CD4-positive, CD25-positive, alpha-beta regulatory T cell (primary cell): Measurements from ENCODE around the gene RUFY4. TPM values are rescaled to one million over a fixed set of nuclear protein-coding genes. Genes with fewer than 3 reads are reported as not detected.

Experiments used
- ATAC-seq, 2 donors: fragments of 150-1000 bp; cut with Tn5 transposase; one replicate each; pipeline ENCODE4 v1.10.0; 2021; ENCODE audit warnings: low read depth in 2 of 2, moderate number of reproducible peaks in 2 of 2, moderate library complexity in 1 of 2
- DNase-seq, 3 donors: peaks; one replicate each; pipeline versions ENCODE4 v3.0.0 to v3.0.0-alpha.2; 2012 to 2022; ENCODE audit warnings: mixed read lengths in 1 of 3
- H3K27ac ChIP-seq: one replicate; pipeline ENCODE4 v1.7.0; 2013; ENCODE audit warnings: mild to moderate bottlenecking, low read length; ENCODE audit not compliant: insufficient read depth, poor library complexity, severe bottlenecking
- H3K27me3 ChIP-seq: one replicate; pipeline ENCODE4 v1.7.0; 2013; ENCODE audit warnings: low read length; ENCODE audit not compliant: control insufficient read depth, insufficient read depth
- H3K36me3 ChIP-seq: one replicate; pipeline ENCODE4 v1.7.0; 2013; ENCODE audit warnings: mild to moderate bottlenecking, low read length, moderate library complexity; ENCODE audit not compliant: control insufficient read depth, insufficient read depth
- H3K4me1 ChIP-seq: 2 replicates; pipeline ENCODE4 v1.7.0; 2013; ENCODE audit warnings: mild to moderate bottlenecking, low read length; ENCODE audit not compliant: insufficient read depth, control insufficient read depth, poor library complexity, severe bottlenecking
- H3K4me3 ChIP-seq: one replicate; pipeline ENCODE4 v1.7.0; 2013; ENCODE audit warnings: low read depth, mild to moderate bottlenecking, low read length, moderate library complexity
- H3K9me3 ChIP-seq, 2 experiments: 1 replicate in 1 of 2; 2 replicates in 1 of 2; pipeline ENCODE4 v1.7.0; 2013; ENCODE audit warnings: low read length in 2 of 2, mild to moderate bottlenecking in 1 of 2, moderate library complexity in 1 of 2; ENCODE audit not compliant: control insufficient read depth in 2 of 2
- H3K27ac Mint-ChIP-seq, 3 donors: one replicate each; pipeline ENCODE4 v1.8.0; 2020 to 2022; ENCODE audit warnings: mild to moderate bottlenecking in 3 of 3, mixed read lengths in 3 of 3, moderate library complexity in 2 of 3
- H3K27me3 Mint-ChIP-seq: one replicate; pipeline ENCODE4 v1.8.0; 2022; ENCODE audit warnings: mild to moderate bottlenecking, mixed read lengths
- H3K36me3 Mint-ChIP-seq: one replicate; pipeline ENCODE4 v1.8.0; 2020; ENCODE audit warnings: mixed read lengths
- H3K4me1 Mint-ChIP-seq, 4 donors: one replicate each; pipeline ENCODE4 v1.8.0; 2020 to 2022; ENCODE audit warnings: mixed read lengths in 4 of 4, mild to moderate bottlenecking in 1 of 4
- H3K4me3 Mint-ChIP-seq, 4 donors: one replicate each; pipeline ENCODE4 v1.8.0; 2020 to 2022; ENCODE audit warnings: mild to moderate bottlenecking in 4 of 4, mixed read lengths in 4 of 4, moderate library complexity in 3 of 4
- H3K9me3 Mint-ChIP-seq, 7 donors: one replicate each; pipeline ENCODE4 v1.8.0; 2020 to 2022; ENCODE audit warnings: mixed read lengths in 7 of 7, mild to moderate bottlenecking in 3 of 7, moderate library complexity in 2 of 7
- polyA plus RNA-seq, 4 donors: library from polyadenylated mRNA; unstranded; fragments of 300-500 nt; fragmentation: Illumina TruSeq; gene quantifications; one replicate each; pipeline ENCODE4 v1.2.3, GENCODE V29; 2021
- total RNA-seq: library from RNA; stranded (reverse); gene quantifications from one replicate; pipeline ENCODE4 v1.2.3, GENCODE V29; 2022

The RUFY4 gene
- total and polyA plus RNA-seq, 5 donors from 2014 or later, result 0.15 to 2.1 TPM; not detected in 3

DNA sequence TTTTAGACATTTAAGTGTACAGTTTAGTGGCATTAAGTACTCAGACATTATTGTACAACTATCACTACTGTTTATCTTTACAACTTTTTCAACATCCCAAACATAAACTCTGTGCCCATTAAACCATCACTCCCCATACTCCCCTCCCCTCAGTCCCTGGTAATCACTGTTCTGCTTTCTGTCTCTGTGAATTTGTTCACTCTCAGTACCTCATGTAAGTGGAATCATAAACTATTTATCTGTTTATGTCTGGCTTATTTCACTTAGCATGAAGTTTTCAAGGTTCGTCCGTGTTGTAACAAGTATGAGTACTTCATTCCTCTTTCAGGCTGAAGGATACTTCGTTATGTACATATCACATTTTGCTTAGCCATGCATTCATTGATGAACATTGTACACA, 9.8 kb upstream of the RUFY4 start:
- Mint-ChIP-seq H3K36me3 (peaks cover 4% of the 10 kb centered on the region), H3K27me3 (peaks cover 16% of the 10 kb centered on the region), H3K4me3 (no peak overlapping the region), H3K4me1 (no peaks in the 10 kb centered on the region), H3K9me3 (no peaks in the 10 kb centered on the region), H3K27ac (no peak overlapping the region)
- no peaks in the 10 kb centered on the region for H3K36me3 ChIP-seq
- H3K9me3 ChIP-seq, result no peaks in the 10 kb centered on the region
- H3K27ac ChIP-seq, result no peak overlapping the region
- H3K27me3 ChIP-seq, result peaks cover 13% of the 10 kb centered on the region
- H3K4me1 ChIP-seq, result no peaks in the 10 kb centered on the region
- no peak for DNase-seq
- no peak for ATAC-seq
- H3K4me3 ChIP-seq, result no peak overlapping the region

DNA sequence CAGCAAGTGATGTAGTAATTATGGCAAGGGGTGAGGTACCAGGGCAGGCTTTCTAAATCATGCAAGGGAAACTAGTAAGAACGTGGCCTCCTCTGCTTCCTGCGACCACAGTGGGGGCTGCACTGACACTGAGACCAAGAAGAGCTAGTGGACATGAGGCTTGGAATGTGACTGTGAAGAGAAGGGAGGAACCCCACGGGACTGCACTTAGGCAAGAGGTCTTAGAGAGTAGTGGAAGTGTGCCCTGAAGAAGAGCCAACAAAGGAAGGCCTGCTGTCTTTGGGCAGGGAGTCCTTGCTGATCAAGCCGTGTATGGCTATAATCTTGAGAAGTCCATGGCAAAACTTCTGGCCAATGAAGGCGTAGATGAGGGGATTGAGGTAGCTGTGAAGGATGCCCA, 8.9 kb upstream of the RUFY4 start:
- Mint-ChIP-seq H3K36me3 (peaks cover 4% of the 10 kb centered on the region), H3K4me1 (no peaks in the 10 kb centered on the region), H3K27ac (no peak overlapping the region), H3K9me3 (no peaks in the 10 kb centered on the region), H3K27me3 (peaks cover 16% of the 10 kb centered on the region), H3K4me3 (peak overlapping the region in 1 of 4 donors; percentile 38)
- peaks cover 13% of the 10 kb centered on the region for H3K27me3 ChIP-seq
- ATAC-seq (no peak), DNase-seq (no peak)
- no peak overlapping the region for H3K4me3 ChIP-seq
- no peaks in the 10 kb centered on the region for H3K9me3 ChIP-seq
- no peaks in the 10 kb centered on the region for H3K4me1 ChIP-seq
- H3K27ac ChIP-seq, result no peak overlapping the region
- H3K36me3 ChIP-seq, result no peaks in the 10 kb centered on the region

DNA sequence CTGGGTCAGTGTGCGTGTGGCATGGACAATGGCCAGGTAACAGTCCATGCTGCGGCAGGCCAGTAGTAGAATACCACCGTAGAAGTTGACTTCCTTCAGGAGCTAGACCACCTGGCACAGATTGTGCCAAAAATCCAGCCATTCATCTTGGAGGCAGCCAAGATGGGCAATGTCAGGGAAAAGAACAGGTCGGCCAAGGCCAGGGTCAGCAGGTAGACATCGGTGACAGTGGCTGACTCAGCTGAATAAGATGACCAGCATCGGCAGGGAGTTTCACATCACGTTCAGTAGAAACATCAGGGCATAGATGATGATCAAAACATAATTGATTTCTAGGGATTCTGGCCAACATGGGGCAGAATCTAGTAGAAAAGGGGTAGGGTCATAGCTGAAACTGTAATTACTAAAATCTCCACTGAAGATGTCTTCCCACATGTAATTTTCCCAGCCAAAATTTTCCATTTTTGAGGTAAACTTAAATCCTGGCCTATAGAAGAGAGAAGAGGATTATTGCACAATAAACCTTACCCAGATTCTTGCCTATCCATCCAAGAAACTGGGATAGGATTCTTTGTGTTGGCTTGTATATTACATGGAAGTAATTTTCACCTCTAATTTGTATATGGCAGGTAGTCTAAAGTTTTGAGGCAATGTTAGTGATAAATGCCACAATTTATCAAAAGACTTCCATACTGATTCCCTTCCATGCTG, 7.9 kb upstream of the RUFY4 start:
- no peak overlapping the region for H3K27ac ChIP-seq
- DNase-seq, result no peak
- no peaks in the 10 kb centered on the region for H3K36me3 Mint-ChIP-seq
- no peaks in the 10 kb centered on the region for H3K9me3 ChIP-seq
- peaks cover 10% of the 10 kb centered on the region for H3K27me3 Mint-ChIP-seq
- no peak overlapping the region for H3K4me3 ChIP-seq
- H3K4me1 ChIP-seq, result no peaks in the 10 kb centered on the region
- no peak overlapping the region for H3K4me3 Mint-ChIP-seq
- H3K27ac Mint-ChIP-seq, result no peak overlapping the region
- no peaks in the 10 kb centered on the region for H3K9me3 Mint-ChIP-seq
- H3K36me3 ChIP-seq, result no peaks in the 10 kb centered on the region
- peaks cover 13% of the 10 kb centered on the region for H3K27me3 ChIP-seq
- ATAC-seq, result no peak
- H3K4me1 Mint-ChIP-seq, result no peaks in the 10 kb centered on the region

DNA sequence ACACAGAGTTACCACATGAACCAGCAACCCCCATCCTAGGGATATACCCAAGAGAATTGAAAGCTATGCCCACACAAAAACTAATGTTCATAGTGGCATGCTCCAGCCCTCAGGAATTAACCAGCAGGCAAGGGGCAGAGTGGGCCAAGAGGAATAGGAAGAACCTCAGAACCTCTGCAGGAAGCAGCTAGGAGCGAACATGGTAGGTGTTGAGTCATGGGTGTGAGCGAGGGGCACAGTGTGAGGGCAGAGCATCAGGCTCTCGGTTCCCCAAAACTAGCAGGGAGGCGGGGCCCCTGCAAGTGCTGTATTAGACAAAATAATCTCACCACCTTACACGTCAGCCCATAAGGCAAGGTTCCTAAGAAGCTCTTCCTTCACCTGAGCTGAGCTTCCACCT, 5.6 kb upstream of the RUFY4 start:
- no peaks in the 10 kb centered on the region for H3K36me3 ChIP-seq
- H3K4me1 ChIP-seq, result peaks cover 2% of the 10 kb centered on the region
- Mint-ChIP-seq H3K4me3 (no peak overlapping the region), H3K4me1 (peaks cover 0 to under 1% (median 0%) of the 10 kb centered on the region in 4 donors), H3K9me3 (peaks cover 0 to 1% (median 0%) of the 10 kb centered on the region in 7 donors), H3K27ac (peak overlapping the region in 1 of 3 donors; percentile 7), H3K36me3 (no peaks in the 10 kb centered on the region), H3K27me3 (peaks cover 5% of the 10 kb centered on the region)
- no peaks in the 10 kb centered on the region for H3K9me3 ChIP-seq
- H3K27me3 ChIP-seq, result peaks cover 4% of the 10 kb centered on the region
- H3K4me3 ChIP-seq, result no peak overlapping the region
- ATAC-seq (peak; percentile 35 to 37), DNase-seq (no peak)
- no peak overlapping the region for H3K27ac ChIP-seq

DNA sequence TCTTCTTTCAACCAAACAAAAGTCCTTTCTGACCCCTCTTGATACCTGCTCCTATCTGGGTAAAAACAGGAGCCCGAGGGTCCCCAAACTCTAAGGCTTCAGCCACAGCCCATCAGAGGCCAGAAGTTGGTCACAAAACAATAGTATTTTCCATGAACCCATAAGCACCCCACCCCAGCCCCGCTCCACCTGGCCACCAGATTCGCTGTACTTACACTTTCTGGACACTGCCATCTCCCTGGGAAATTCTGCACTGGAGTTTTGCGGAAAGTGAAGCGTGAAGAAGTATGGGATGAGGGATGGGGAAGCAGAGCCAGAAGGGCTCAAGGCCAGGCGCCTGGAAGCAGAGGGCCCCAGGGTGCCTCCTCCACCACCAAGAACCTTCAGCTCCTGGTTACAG, 5.2 kb upstream of the RUFY4 start:
- DNase-seq, result no peak
- Histone ChIP-seq H3K9me3 (no peaks in the 10 kb centered on the region), H3K36me3 (no peaks in the 10 kb centered on the region), H3K27me3 (peaks cover under 1% of the 10 kb centered on the region), H3K4me1 (peaks cover 5% of the 10 kb centered on the region), H3K27ac (no peak overlapping the region), H3K4me3 (no peak overlapping the region)
- H3K4me3 Mint-ChIP-seq, result no peak overlapping the region
- peaks cover 9% of the 10 kb centered on the region for H3K27me3 Mint-ChIP-seq
- H3K36me3 Mint-ChIP-seq, result no peaks in the 10 kb centered on the region
- H3K4me1 Mint-ChIP-seq, result peaks cover 0 to 4% (median 2%) of the 10 kb centered on the region in 4 donors
- peaks cover 0 to 1% (median 0%) of the 10 kb centered on the region in 7 donors for H3K9me3 Mint-ChIP-seq
- ATAC-seq, result no peak
- no peak overlapping the region for H3K27ac Mint-ChIP-seq

DNA sequence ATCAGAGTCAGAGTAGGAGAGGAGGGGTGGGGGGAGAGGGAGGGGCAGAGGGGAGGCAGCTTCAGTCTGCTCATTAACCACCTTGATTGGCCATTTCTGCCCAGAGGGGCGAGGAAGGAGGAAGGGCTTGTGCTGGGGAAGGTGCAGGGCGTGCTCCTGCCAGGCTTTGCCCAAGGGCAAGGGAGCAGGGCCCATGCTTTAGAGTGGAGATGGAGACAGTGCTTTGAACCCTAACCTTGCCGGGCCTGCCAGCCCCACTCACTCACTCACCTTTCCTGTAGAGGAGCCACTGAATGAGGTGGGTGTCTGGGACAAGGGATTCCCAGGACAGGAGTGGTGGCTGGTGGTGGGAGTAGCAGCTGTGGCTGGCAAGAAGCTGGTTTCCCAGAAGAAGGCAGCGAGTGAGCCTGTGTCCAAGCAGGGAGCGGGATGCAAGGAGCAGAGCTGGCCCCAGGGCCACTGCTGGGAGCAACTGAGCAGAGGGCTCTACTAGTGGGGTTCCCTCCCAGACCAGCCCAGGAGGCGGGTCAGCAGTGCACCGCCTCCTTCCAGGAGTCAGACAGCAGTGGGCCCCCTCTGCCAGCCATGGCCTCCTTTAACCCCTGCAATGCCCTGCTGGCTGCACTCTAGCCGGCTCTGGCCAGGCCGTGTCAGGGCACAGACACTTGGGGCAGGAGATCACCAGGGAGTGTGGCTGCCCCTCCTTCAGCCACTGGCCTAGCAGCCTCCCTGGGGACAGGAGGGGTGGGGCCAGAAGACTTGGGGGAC, 3.6 kb upstream of the RUFY4 start:
- peaks cover 0 to 9% (median 3%) of the 10 kb centered on the region in 4 donors for H3K4me1 Mint-ChIP-seq
- no peak for ATAC-seq
- no peaks in the 10 kb centered on the region for H3K36me3 ChIP-seq
- no peaks in the 10 kb centered on the region for H3K36me3 Mint-ChIP-seq
- H3K9me3 Mint-ChIP-seq, result peaks cover 0 to 1% (median 0%) of the 10 kb centered on the region in 7 donors
- peaks cover 9% of the 10 kb centered on the region for H3K27me3 Mint-ChIP-seq
- no peak overlapping the region for H3K27ac ChIP-seq
- peaks cover 5% of the 10 kb centered on the region for H3K4me1 ChIP-seq
- no peak overlapping the region for H3K4me3 Mint-ChIP-seq
- H3K27me3 ChIP-seq, result no peaks in the 10 kb centered on the region
- no peak for DNase-seq
- H3K9me3 ChIP-seq, result no peaks in the 10 kb centered on the region
- H3K4me3 ChIP-seq, result no peak overlapping the region
- H3K27ac Mint-ChIP-seq, result no peak overlapping the region

DNA sequence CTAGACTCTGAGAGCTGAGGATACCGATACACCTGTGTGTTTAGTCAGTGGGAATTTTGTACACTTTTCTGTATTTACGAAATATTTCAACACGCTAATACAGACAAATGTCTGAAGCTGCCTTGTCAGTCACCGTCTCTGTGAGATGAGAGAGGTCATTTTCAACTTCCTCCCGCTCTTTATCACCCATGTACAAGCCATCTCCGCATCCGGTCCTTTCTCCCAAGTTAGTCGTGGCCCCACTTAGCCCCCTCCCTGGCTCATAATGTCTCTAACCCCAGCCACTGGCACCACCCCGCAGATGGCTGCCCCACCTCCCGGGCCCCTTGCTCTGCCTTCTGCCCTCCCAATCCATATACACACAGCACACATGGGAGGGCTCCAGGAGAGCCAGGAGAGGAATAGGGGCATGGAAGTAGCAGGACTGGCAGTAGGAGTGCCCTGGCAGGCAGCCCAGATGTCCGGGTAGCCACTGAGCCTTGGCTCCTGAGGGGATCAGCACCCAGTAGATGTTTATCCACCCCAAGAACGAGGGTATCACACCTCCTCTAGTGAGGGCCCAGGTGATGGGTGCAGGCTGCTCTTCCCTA, 2.0 kb upstream of the RUFY4 start:
- Mint-ChIP-seq H3K4me1 (peaks cover 0 to 9% (median 3%) of the 10 kb centered on the region in 4 donors), H3K9me3 (peaks cover 0 to 1% (median 0%) of the 10 kb centered on the region in 7 donors), H3K4me3 (no peak overlapping the region), H3K27ac (peak overlapping the region in 1 of 3 donors; percentile 64), H3K27me3 (peaks cover 9% of the 10 kb centered on the region), H3K36me3 (no peaks in the 10 kb centered on the region)
- no peaks in the 10 kb centered on the region for H3K27me3 ChIP-seq
- no peak overlapping the region for H3K4me3 ChIP-seq
- H3K27ac ChIP-seq, result no peak overlapping the region
- no peak for DNase-seq
- peaks cover 5% of the 10 kb centered on the region for H3K4me1 ChIP-seq
- no peak for ATAC-seq
- H3K36me3 ChIP-seq, result no peaks in the 10 kb centered on the region
- no peaks in the 10 kb centered on the region for H3K9me3 ChIP-seq
